8988T (cell line): ENCODE data around the gene PHPT1.
A peak's percentile ranks its signal among the peaks of the same experiment; 100 is the strongest.

ENCODE experiments used
- DNase-seq: peaks from one replicate; pipeline ENCODE4 v3.0.0; 2011

Gene PHPT1

DNA sequence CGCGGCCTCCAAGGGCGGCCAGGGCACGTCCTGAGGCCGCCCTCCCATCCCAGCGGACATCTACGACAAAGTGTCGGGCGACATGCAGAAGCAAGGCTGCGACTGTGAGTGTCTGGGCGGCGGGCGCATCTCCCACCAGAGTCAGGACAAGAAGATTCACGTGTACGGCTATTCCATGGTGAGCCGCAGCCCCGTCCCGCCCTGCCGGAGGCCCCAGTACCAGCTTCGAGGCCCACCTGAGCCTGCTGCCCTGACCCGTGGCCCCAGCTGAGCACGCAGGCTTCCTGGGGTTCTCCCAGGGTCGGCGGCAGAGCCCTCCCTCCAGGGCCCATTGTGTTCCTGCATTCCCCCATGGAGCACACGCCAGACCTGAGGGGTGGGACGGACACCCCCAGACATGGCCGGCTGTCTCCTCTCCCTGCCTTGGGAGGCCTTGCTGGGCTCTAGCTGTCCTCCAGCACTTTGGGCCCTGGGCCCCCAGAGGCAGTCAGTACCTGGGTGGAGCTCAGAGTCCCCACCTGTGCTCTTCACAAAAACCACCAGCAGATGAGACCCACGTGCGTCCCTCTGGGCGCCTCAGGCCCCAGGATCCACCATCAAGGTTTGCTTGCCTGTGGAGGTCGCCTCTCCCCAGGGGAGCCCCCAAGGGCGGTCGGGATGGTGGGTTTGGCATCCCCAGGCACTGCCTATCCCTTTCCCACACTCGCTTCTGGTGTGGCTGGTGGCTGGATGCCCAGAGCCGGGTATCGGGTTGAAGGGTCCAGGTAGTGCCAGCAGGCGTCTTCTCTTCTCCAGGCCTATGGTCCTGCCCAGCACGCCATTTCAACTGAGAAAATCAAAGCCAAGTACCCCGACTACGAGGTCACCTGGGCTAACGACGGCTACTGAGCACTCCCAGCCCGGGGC is 1.0 kb downstream of the PHPT1 start:
- no peak for DNase-seq

DNA sequence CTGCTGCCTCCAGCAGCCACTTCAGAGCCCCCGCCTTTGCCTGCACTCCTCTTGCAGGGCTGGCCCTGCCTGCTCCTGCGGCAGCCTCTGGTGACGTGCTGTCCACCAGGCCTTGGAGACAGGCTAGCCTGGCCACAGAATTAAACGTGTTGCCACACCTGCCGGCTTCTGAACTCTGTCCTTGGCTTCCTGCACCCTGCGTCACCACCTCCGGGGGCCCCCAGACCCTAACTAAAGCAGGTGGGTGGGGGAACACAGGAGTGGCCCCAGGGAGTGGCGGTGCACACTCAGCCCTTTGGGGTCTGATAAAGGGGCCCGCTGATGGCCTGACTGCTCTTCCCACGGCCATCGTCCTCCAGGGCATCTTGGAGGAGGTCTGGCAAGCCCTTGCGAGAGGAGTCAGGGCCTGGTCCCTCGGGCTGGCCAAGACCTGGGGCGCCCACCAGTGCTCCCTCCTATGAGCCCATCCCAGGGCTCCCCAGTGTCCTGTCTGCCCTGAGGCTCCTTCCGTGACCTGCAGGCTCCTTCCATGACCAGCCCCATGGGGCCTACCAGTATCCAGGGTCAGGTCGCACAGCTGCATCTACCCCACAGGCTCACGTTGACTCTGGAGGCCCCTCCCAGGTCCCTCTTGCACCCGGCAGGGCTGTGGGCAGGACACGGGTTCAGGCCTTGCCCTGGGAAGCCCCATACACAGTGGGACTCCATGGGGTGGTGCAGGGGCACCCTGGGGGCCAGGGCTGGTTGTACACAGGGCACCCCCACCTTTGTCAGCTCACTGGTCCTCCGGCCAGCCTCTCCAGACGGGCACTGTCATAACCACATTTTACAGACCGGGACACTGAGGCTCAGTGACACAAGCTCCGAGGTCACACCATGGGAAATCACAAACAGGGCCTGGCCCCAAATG is 1.9 kb downstream of the PHPT1 start:
- no peak for DNase-seq

GRCh38 chr9:136851941-136852663 is 2.9 kb downstream of the PHPT1 start, which contains the start of gene MAMDC4:
Gene MAMDC4 (plus strand): TSS chr9:136852346. CDS start chr9:136852417, 71 bp downstream.
- no peak for DNase-seq

DNA sequence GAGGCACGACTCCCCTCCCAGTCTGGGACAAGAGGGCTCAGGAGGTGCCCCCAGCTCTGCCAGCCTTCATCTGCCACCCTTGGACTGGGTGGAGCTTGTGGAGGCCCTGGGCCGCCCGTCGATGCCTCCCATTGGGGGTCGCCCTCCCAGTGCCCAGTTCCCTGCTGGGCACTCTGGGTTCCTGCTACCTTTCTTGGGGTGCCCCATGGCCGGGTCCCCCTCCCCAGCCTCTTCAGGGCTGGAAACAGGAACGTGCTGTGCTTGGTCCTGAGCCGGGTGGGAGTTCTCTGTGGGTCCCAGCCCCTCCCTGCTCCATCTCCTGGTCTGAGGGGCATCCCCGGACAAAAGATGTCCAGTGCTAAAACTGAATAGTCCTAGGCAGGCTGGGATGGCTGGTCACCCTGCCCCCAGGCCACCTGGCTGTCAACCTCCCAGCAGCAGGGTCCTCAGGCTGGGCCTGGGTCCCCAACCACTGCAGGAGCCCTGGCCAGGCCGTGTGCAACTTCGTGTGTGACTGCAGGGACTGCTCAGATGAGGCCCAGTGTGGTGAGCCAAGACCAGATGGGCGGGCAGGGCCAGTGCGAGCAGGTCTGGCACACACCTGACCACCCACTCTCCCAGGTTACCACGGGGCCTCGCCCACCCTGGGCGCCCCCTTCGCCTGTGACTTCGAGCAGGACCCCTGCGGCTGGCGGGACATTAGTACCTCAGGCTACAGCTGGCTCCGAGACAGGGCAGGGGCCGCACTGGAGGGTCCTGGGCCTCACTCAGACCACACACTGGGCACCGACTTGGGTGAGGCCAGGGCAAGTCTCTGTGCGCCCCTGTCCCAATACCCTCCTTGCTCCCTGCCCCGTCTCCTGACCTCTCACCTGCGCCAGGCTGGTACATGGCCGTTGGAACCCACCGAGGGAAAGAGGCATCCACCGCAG is 3.7 kb downstream of the PHPT1 start:
- DNase-seq, result peak; percentile 32

GRCh38 chr9:136853596-136854112 is 4.4 kb downstream of the PHPT1 start:
- no peak for DNase-seq

DNA sequence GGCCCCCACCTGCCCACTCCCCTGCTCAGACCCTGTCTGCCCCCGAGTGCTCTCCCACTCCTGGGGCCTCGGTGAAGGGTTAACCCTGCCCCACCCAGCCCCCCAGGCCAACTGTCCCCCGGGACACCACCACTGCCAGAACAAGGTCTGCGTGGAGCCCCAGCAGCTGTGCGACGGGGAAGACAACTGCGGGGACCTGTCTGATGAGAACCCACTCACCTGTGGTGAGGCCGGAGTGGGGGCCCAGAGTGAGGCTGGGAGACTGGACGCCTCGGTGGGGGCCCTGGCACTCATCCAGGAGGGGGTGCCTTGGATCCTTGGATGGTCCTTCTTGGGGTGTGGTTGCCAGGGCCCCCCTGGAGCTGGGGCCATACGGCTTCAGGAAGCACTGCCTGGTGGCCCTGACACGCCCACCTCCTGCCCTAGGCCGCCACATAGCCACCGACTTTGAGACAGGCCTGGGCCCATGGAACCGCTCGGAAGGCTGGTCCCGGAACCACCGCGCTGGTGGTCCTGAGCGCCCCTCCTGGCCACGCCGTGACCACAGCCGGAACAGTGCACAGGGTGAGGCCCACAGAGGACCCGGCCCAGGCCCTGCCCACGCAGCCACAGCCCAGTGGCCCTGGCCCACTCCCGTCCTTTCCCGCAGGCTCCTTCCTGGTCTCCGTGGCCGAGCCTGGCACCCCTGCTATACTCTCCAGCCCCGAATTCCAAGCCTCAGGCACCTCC is 5.1 kb downstream of the PHPT1 start:
- peak; percentile 53 for DNase-seq

DNA sequence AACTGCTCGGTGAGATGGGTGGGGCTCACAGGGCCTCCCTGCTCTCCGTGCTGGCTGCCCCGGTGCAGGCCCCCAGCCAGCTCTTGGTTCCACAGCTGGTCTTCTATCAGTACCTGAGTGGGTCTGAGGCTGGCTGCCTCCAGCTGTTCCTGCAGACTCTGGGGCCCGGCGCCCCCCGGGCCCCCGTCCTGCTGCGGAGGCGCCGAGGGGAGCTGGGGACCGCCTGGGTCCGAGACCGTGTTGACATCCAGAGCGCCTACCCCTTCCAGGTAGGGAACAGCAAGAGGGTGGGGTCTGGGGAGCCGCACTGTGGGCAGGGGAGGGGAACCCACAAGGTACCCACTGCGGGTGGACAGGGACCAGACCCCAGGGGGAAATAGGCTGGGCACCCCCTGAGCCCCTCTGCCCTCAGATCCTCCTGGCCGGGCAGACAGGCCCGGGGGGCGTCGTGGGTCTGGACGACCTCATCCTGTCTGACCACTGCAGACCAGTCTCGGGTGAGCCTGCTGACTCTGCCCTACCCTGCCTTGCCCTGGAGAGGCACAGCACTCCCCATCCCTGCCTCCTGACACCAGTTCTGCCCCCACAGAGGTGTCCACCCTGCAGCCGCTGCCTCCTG is 5.7 kb downstream of the PHPT1 start:
- DNase-seq, result peak; percentile 20

DNA sequence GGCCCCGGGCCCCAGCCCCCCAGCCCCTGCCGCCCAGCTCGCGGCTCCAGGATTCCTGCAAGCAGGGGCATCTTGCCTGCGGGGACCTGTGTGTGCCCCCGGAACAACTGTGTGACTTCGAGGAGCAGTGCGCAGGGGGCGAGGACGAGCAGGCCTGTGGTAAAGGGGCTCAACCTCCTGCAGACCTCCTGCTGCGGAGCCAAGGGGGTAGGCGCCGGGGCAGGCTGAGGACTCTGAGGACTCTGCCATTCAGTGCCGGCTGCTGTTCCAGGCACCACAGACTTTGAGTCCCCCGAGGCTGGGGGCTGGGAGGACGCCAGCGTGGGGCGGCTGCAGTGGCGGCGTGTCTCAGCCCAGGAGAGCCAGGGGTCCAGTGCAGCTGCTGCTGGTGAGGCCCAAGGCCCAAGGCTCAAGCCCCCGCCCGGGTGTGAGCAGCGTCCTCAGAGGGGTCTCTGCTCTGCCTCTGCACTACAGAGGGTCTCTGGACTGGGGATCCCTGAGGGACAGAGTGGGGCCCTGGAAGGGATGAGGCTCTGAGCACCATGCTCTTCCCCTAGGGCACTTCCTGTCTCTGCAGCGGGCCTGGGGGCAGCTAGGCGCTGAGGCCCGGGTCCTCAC is 6.4 kb downstream of the PHPT1 start:
- DNase-seq, result peak; percentile 18

GRCh38 chr9:136856079-136856476 is 6.9 kb downstream of the PHPT1 start:
- no peak for DNase-seq

DNA sequence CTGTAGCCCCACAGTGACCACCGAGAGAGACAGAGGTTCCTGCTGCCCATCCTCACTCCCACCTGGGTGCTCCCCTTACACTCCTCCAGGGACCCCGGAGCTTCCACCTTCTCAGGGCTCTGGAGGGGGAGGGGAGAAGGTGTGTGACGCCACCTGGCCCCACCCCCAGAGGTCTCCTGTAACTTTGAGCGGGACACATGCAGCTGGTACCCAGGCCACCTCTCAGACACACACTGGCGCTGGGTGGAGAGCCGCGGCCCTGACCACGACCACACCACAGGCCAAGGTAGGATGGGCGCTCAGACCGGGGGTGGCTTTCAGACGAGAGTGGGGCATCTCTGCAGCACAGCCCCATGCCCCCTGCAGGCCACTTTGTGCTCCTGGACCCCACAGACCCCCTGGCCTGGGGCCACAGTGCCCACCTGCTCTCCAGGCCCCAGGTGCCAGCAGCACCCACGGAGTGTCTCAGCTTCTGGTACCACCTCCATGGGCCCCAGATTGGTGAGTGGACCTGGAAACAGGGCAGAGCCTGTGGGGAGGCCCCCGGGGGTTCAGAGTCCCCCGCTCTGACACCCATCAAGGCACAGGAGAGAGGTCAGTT is 7.4 kb downstream of the PHPT1 start:
- peak; percentile 16 for DNase-seq

- DNase-seq, result no peak
These were observed 8.0 kb downstream of the PHPT1 start for GRCh38 chr9:136857166-136857565.

GRCh38 chr9:136857581-136858412 is 8.6 kb downstream of the PHPT1 start:
- DNase-seq, result no peak

GRCh38 chr9:136858452-136858843 is 9.2 kb downstream of the PHPT1 start:
- no peak for DNase-seq

- no peak for DNase-seq
These were observed 9.9 kb downstream of the PHPT1 start for GRCh38 chr9:136858844-136859757.

- peak; percentile 11 for DNase-seq
These were observed 11.3 kb downstream of the PHPT1 start for GRCh38 chr9:136860529-136860928.

DNA sequence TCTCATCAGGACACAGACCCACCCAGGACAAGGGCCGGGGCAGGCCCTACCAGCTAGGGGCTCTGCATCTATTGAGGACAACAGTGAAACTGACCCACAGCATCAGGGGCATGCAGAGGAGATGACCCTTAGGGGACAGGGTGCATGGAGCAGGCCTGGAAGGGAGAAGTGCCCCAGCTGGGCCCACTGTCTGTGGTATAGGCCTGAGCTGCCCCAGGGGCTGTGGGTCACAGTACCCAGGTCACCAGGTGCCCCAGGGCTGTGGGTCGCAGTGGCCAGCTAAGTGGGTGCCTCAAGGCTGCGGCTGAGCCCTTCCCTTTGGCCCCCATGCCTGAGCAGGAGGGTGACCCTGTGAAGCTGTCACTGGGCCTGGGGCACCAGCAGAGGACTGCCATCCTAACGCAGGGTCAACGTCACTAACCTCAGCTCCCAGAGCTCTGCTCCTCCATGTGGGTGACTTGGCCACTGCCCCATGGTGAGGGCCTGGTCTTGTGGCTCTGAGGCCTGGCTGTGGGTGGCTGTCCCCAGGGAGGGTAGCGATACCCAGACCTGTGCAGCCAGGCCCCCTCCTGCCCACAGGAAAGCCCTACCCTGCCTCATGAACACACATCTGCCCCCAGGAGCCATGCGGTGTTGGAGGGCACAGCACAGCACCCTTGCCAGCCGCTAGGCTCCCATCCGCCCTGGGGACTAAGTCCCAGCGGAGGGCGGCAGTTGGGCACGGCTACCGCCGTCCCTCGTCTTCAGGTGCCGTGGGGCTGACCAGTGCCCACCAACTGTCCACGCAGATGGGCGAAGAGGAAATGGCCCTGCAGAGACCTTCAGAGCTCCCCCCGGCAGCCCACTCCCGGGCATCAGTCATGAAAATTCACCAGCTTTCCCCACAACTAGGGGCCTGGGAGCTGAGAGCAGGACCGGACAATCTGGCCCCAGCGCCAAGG is 12.0 kb downstream of the PHPT1 start:
- peak; percentile 5 for DNase-seq
